Spleen (tissue), 7 donors: ENCODE results near the gene PLA2G2F.

Source experiments
- CTCF ChIP-seq, 11 experiments: fragments of 200-600 bp in 7 of 11; fragments of 450-650 bp in 4 of 11; sonication (generic) in 4 of 11; IDR thresholded peaks in 8 of 11; conservative IDR thresholded peaks in 3 of 11; 1 replicate in 7 of 11; 2 replicates in 4 of 11; pipeline versions ENCODE4 v1.4.0 to v1.8.0; 2016 to 2021; ENCODE audit warnings: antibody characterized with exemption in 11 of 11, inconsistent platforms in 4 of 11, mild to moderate bottlenecking in 1 of 11
- POLR2A ChIP-seq, 3 donors: fragments of 450-650 bp; IDR thresholded peaks; one replicate each; pipeline ENCODE4 v1.5.1; 2017; ENCODE audit warnings: antibody characterized with exemption in 3 of 3, mild to moderate bottlenecking in 1 of 3
- POLR2AphosphoS5 ChIP-seq, 3 donors: sonication (generic); formaldehyde crosslinking; IDR thresholded peaks; one replicate each; pipeline ENCODE4 v1.5.1; 2017; ENCODE audit warnings: antibody characterized with exemption in 3 of 3
- donor health status: DM: no; HTN: no; CAD: no; lungs with moderate emphysema.
- donor health status: DM: no; HTN: no; CAD: no.
- donor health status: DM: no; HTN: no; CAD: no.

- TF ChIP-seq POLR2AphosphoS5 (IDR thresholded peaks at IDR 0.05), result no peak
- no peak for TF ChIP-seq CTCF (IDR thresholded peaks at IDR 0.05 in 8 of 11, conservative IDR thresholded peaks at IDR 0.05 in 3 of 11)
- no peak for TF ChIP-seq POLR2A (IDR thresholded peaks at IDR 0.05)
Observed at GRCh38 chr1:20139776-20140612, 871 bp downstream of the PLA2G2F start.
